Jurkat, Clone E6-1 (cell line): ENCODE measurements around the gene ECD.
"Not testable (repeated sequence)": the region's sequence is repeated elsewhere in the genome, so short reads cannot be mapped to it uniquely, and the experiment has no call there.

Experiments used
- DNase-seq: peaks from one replicate; pipeline ENCODE4 v3.0.0-alpha.2; 2011; ENCODE audit warnings: low read depth, low spot score
- H3K4me3 ChIP-seq: 2 replicates; pipeline ENCODE4 v1.5.1; 2011; ENCODE audit warnings: mild to moderate bottlenecking, low read length, control low read depth, moderate library complexity

The ECD gene

DNA sequence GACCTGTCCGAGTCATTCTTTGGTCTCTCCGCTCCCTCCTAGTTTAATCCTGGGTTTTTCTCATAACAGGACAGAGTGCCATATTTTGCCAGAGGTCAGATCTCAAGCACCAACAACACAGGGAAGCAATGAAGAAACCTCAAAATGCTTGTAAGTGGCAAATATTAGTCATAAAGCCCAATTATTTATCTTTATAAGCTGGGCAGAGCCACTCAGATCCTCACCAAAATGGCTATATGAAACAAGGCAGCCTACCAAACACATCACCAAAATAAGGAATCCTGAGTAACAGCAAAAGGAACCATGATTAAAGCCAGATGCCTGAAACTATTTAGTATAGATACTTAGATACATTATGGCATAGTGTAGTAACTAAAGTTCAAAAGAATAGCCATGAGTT lies 4.7 kb downstream of the ECD start:
- H3K4me3 ChIP-seq: no peak overlapping the region
- DNase-seq: no peak

DNA sequence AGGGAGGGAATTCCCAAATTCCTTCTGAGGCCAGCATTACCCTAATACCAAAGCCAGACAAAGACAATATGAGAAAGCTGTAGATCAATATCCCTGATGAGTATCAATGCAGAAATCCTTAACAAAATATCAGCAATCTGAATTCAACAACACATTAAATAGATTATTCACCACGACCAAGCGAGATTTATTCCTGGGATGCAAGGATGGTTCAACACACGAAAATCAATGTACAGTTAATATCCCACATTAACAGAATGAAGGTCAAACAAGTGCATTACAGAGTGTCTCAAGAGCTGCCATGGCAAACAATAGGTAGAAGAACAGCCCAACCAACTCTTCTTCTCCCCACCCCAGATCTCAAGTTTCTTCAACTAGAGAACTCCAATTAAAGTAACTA lies 6.1 kb downstream of the ECD start:
- no peak for DNase-seq
- H3K4me3 ChIP-seq: no peak overlapping the region

DNA sequence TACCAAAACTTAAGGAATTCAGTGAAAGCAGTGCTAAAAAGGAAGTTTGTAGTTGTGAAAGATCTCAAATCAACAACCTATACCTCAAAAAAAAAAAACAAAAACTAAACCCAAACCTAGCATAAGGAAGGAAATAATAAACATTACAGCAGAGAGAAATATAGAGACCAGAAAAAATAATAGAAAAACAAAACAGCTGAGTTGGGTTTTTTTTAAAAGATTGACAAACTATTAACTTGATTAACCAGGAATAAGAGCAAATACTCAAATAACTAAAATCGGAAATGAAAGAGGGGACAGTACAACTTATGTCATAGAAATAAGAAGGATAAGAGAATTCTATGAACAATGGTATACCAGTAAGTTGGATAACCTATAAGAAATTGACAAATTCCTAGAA lies 6.7 kb downstream of the ECD start:
- H3K4me3 ChIP-seq: no peak overlapping the region
- DNase-seq: no peak

DNA sequence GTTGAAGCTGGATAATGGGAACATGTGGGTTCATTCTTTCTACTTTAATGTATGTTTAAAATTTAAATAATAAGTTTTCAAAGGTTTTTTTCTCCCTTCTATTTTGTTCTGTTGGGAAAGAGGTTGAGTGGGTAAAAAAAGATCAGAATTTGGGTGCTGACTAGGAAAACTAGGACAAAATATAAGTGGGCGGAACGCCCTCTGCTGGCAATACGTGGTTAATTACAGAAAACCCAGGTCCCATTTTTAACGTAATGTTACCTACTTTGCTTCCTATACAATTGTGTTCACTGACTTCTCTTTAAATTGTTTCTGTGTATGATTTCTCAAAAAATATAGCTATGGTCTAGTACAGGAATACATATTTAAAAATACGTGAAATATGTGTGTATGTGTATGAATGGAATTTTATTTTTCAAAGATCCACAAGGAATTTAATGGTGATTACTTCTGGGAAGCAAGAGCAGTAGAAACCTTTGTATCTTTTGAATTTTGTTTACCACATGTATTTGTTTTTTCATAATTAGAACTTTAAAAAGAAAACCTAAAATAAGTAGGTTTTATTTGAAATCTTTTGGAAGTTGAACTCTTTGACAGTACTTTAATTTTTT lies 8.7 kb downstream of the ECD start:
- DNase-seq: peak; percentile 47
- no peak overlapping the region for H3K4me3 ChIP-seq

DNA sequence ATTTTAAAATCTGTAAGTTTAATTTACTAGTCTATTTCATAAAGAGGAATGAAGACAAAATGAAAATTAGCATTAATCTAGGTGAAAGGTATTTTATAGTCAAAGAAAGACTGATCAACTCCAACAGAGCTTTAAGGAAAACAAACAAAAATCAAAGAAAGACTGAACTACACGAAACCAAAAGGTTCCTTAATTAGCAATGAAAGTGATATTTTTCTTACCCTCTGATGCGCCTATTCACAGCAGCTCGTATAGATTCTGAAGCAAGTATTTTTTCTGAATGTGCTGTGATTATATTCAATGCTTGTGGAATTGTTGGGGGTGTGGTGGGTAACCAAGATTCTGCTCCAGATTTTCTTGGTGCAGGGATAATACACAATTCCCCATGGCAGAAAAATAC lies 11.8 kb downstream of the ECD start:
- DNase-seq: no peak
- no peak overlapping the region for H3K4me3 ChIP-seq

DNA sequence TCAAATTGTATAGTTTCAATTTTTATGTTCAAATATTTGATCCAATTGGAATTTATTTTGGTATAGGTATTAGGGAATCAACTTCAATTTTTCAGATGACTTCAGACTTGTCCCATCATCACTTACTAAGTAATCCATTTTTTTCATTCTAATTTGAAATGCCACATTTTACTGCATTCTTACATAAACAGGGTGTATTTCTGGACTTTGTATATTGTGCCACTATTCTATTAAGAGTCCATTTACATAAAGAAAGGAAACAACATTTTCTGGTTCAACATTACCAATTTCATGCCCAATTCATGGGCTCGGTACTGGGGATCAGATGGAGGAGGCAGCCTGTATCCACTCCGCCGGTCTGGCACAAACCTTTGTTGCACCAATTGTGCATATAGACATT lies 15.8 kb downstream of the ECD start:
- no peak for DNase-seq
- H3K4me3 ChIP-seq: no peak overlapping the region

DNA sequence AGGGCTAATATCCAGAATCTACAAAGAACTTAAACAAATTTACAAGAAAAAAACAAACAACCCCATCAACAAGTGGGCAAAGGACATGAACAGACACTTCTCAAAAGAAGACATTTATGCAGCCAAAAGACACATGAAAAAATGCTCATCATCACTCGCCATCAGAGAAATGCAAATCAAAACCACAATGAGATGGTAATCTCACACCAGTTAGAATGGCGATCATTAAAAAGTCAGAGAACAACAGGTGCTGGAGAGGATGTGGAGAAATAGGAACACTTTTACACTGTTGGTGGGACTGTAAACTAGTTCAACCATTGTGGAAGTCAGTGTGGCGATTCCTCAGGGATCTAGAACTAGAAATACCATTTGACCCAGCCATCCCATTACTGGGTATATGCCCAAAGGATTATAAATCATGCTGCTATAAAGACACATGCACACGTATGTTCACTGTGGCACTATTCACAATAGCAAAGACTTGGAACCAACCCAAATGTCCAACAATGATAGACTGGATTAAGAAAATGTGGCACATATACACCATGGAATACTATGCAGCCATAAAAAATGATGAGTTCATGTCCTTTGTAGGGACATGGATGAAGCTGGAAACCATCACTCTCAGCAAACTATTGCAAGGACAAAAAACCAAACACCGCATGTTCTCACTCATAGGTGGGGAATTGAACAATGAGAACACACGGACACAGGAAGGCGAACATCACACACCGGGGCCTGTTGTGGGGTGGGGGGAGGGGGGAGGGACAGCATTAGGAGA lies 17.0 kb downstream of the ECD start:
- not testable (repeated sequence) for DNase-seq, H3K4me3 ChIP-seq

DNA sequence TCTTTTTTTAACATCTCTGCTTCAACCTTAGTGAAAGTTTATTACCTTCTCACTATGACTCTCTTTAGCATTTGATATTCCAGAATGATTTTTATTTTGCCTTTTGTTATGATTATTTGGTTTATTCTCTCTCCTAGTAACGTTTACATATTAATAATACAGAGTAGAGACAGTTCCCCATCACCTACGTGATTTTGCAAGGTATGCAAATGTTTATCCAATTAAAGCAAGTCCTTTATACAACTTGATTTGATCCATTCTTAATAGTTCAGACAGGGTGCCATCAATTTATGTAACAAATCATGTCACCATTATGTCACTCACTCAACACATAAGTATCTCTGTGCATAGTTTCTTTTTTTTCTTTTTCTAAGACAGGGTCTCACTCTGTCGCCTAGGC lies 26.2 kb downstream of the ECD start:
- no peak overlapping the region for H3K4me3 ChIP-seq
- no peak for DNase-seq

DNA sequence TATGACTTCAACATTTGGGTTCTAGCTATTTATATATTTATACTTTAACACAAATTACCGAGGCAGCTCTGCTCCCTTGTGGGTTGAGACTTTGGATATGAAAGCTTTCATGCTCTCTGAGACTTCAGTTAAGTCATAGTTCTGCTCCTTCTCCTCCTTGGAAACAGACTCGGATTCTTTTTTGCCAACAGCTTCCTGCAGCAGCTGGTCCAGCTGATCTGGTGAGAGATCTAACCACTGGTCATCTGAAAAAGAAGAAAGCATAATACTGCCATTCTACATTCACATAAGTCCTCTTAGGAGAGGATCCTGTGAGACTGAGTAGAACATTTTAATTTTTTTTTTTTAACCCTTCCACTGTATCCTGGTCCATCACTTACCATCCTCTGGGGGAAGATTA lies 28.6 kb downstream of the ECD start:
- no peak for DNase-seq

DNA sequence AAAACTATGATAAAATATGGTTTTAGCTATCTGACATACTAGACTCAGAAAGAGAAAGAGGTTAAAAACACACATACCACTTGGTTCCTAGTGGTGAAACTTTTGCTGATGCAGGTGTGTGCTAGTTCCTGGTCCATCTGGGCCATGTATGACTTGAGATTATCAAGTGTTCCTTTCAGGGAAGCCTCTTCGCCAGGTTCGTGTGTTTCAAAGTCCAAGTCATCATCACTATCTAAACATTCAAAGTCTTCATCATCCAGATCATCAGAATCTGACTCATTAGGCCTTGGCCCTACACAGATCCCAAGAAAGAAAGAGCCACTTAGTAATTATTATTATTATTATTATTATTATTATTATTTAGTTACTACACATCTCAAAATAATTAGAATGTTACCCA lies 31.2 kb downstream of the ECD start:
- H3K4me3 ChIP-seq: no peak overlapping the region

More for the DNA sequence above, 28.6 kb downstream of the ECD start:
- no peak overlapping the region for H3K4me3 ChIP-seq

DNA sequence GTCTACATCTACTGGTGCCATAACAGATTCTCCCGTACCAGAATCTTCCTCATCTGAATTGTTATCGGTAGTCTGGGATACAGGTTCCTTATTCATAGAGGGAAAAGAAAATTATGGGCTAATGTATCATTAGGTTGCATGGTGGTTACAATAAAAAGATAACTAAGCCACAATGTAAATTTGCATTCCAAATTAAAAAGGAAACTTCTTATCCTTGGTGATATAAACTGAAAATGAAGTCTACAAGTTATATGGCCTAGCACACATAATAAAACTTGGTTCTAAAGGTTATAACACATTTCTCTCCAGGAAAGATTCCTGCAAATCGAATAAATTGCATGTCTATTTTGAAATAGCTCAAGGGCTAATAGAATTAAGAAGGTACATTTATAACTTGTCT lies 33.1 kb downstream of the ECD start:
- DNase-seq: no peak
- H3K4me3 ChIP-seq: no peak overlapping the region

More for the DNA sequence above, 31.2 kb downstream of the ECD start:
- DNase-seq: no peak

DNA sequence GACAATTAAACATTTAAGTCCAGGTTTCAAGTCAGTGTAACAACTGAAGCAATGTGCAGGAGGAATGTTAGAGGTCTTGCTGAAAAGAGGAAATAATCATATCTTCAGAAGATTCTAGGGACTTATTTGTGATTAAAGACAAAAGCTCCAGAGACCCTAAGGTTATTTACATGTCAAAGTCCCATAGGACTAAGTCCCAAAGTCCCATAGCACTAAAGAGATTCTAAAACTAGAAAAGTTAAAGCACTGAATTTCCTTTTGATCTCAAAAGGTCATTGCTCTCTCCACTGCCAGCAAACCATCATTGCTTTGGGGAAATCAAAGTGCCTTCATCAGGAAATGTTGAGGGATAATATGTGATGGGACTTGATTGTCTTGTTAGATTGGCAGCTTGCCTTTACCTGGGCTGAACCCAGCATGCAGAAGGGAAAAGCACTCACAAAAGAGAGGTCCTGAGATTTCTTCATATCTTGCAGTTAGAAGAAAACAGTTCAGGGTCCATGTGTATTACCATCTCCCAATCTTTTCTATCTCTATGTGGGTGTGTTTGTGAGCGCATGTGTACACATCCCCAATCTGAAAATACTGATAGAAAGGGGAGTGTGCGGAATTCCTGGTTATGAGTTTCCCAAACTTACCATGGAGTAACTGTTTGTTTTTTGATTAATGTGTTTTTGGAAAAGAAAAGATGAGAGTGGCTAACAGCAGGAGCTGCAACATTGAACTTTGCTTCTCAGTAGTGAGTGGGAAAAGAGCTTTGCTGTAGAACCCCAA lies 35.7 kb downstream of the ECD start:
- no peak for DNase-seq
- H3K4me3 ChIP-seq: no peak overlapping the region

DNA sequence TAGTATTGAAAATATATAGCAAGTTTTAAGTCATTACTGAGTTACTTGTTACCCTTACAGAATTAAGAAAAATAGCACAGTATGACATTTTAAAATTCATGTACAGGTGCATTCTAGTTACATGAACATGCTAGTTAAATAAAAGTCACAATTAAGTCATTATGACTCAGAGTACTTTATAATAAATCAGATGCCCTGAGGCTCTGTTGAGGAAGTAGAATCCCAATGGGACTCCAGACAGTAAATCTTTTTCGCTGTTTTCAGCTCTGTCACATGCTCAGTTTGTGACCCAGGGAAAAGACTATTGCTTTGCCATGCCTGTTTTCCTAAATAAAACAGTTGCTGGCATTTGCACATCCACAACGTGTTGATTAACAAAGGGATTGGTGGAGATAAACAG lies 36.5 kb downstream of the ECD start:
- no peak overlapping the region for H3K4me3 ChIP-seq
- DNase-seq: no peak

DNA sequence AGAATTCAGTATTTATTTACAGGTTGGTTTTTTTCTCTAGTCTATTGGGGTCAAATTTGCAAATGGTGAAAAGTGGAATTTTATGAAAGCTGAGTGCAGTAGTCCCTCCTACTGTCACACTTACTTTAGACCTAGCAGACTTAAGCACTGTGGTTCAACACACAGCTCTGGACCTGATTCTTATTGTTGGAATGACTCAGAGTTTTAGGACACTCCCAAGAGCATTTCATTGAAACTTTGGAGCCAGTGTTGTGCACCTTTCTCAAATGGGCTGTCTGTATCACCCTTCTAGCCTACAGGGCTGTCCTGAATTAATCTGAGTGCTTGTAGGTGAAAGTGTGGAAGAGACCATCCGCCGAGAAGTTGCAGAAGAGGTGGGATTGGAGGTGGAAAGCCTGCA lies 41.5 kb downstream of the ECD start:
- H3K4me3 ChIP-seq: no peak overlapping the region
- no peak for DNase-seq

DNA sequence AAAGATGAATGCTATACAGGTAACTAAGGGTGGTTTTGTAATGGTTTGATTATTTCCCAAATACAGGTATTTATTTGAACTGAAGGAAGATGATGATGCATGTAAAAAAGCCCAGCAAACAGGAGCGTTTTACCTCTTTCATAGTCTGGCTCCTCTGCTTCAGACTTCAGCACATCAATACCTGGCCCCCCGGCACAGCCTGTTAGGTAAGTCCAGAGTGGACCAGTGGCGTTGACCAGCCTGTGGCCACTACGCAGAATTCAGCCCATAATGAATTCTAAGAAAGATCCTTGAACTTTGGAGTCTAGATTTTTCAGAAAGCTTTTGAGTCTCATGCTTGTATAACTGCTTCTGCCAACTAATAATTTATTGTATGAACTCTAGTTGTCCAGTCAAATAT lies 47.9 kb downstream of the ECD start:
- H3K4me3 ChIP-seq: no peak overlapping the region
- DNase-seq: no peak

DNA sequence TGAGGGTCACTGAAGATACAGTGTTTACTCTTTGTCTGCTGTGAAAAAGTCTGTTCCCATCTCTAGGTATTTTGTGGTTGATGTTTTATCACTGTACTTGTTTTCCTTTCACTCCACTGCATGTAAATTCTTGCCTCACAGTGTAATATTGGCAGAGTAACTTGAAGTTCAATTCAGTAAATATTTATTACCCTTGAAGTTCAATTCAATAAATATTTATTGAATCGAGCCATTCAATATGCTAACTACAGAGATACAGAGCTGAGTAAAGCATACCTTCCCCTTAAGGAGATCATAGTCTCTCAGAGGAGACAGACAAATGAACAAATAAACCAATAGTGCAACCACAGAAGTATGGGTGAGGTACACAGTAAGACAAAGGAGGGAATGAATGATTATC lies 48.4 kb downstream of the ECD start:
- no peak for DNase-seq
- no peak overlapping the region for H3K4me3 ChIP-seq

DNA sequence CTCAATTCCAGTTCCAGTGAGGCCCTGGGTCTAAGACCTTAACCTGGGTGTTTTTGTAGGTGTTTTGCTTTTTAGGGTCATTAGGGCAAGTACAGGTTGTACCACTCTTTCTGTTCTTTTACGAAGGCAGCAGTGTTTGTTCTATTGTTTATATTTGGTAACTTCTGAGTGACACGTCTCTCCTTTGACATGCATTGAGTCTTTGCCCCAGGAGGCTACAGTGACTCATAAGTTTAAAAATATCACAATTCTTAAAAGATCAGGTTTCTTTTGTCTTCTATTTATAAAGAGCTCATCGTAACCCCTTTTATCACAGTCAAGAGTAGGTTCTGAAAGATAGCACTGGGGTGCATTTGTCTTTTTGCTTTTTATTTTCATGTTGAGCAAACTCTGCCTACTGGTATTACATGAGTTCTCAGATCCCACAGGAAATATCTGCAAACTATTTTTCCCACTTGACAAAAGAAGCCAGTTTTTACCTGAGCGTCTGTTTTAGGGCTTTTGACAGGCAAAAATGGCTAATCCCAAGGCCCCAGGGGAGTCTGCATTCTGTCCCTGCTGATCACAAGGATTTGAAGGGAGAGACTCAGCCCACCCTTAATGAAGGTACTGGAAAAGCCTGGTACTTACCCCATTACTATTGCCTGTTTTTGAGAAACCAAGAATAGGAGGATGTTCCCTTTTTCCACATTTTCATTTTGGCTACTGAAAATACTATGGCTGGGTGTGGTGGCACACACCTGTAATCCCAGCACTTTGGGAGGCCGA lies 49.6 kb downstream of the ECD start:
- DNase-seq: no peak

DNA sequence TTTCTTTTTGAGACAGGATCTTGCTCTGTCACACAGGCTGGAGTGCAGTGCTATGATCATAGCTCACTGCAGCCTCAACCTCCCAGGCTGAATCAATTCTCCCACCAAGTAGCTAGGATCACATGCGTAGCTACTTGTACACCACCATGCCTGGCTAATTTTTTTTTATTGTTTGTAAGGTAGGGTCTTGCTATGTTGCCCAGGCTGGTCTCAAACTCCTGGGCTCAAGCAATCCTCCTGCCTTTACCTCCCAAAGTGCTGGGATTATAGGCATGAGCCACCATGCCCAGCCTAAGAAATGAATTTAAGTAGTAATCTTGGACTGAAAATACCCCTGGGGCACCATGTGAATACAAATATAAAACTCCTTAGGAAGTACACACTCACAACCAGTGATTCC lies 51.8 kb downstream of the ECD start:
- H3K4me3 ChIP-seq: no peak overlapping the region
- no peak for DNase-seq

More for the DNA sequence above, 49.6 kb downstream of the ECD start:
- no peak overlapping the region for H3K4me3 ChIP-seq

DNA sequence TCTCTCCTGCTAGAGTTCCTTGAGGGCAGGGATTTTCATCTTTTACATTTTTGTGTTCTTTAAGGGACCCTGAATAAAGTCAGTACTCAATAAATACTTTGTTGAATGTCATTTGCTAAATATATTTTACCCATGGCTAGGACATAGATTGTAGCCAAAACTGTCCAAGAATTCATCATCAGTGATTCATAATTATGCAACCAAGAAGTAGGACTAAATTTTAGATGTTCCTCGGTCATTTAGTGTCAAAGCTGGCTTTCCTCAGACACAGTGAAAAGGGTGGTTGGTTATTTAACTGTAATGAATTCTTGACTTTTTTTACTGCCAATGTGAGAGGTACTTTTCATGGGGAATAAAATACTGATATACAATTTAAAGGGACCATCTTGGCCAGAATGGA lies 54.3 kb downstream of the ECD start:
- DNase-seq: no peak
- no peak overlapping the region for H3K4me3 ChIP-seq

DNA sequence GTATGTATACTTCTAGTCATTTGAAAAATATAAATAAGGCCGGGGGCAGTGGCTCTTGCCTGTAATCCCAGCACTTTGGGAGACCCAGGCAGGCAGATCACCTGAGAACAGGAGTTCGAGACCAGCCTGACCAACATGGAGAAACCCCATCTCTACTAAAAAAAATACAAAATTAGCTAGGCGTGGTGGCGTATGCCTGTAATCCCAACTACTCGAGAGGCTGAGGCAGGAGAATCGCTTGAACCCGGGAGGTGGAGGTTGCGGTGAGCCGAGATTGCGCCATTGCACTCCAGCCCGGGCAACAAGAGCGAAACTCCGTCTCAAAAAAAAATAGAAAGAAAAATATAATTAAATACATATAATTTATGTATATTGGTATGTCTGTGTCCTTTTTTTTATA lies 55.8 kb downstream of the ECD start:
- not testable (repeated sequence) for DNase-seq, H3K4me3 ChIP-seq
